ENCODE measurements around the gene HIP1R.
A peak's percentile ranks its signal among the peaks of the same experiment; 100 is the strongest.
"Not testable (repeated sequence)": the region's sequence is repeated elsewhere in the genome, so short reads cannot be mapped to it uniquely, and the experiment has no call there.

HIP1R gene, protein sequence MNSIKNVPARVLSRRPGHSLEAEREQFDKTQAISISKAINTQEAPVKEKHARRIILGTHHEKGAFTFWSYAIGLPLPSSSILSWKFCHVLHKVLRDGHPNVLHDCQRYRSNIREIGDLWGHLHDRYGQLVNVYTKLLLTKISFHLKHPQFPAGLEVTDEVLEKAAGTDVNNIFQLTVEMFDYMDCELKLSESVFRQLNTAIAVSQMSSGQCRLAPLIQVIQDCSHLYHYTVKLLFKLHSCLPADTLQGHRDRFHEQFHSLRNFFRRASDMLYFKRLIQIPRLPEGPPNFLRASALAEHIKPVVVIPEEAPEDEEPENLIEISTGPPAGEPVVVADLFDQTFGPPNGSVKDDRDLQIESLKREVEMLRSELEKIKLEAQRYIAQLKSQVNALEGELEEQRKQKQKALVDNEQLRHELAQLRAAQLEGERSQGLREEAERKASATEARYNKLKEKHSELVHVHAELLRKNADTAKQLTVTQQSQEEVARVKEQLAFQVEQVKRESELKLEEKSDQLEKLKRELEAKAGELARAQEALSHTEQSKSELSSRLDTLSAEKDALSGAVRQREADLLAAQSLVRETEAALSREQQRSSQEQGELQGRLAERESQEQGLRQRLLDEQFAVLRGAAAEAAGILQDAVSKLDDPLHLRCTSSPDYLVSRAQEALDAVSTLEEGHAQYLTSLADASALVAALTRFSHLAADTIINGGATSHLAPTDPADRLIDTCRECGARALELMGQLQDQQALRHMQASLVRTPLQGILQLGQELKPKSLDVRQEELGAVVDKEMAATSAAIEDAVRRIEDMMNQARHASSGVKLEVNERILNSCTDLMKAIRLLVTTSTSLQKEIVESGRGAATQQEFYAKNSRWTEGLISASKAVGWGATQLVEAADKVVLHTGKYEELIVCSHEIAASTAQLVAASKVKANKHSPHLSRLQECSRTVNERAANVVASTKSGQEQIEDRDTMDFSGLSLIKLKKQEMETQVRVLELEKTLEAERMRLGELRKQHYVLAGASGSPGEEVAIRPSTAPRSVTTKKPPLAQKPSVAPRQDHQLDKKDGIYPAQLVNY

DNA sequence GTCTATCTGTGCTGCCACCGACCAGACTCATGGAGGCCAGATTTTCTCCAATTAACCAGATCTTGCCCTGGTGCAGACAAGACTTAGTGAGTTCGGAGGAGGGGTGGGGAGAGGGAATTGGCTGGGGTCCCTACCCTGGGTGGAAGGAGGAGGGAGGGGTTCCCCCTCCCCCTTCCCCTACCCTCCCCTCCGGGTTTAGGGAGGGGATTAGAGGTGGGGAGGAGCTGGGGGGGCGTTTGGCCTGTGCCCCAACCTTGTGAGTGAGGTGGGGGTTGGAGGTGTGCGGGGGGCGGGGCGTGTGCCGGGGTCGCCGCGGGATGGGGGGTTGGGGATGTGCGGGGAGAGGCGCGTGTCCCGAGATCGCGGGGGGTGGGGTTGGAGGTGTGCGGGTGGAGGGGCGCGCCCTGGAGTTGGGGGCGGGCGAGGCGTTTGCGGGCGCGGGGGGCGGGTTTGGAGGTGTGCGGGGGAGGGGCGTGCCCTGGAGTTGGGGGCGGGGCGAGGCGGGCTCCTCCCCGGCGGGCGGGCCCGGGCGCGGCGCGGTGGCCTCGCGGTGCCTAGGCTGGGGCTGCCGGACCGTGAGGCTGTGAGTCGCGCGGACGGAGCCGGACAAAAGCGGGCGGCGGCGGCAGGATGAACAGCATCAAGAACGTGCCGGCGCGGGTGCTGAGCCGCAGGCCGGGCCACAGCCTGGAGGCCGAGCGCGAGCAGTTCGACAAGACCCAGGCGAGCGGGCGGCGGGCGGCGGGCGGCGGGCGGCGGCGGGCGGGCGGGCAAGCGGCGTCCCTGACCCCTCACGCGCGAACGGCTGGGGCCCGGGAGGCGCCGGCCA, at the start of gene HIP1R:
Gene HIP1R (plus strand): TSS at position 537 of the 829 bp plus-strand sequence. CDS start 94 bp downstream, at position 631.
- DNase-seq (ENCODE audit: low spot score): peak; percentile 47
- H3K4me1 Mint-ChIP-seq (ENCODE audit: low read depth): peaks cover 28% of the 10 kb centered on the region
- H3K36me3 Mint-ChIP-seq (ENCODE audit: low read depth): peaks cover 9% of the 10 kb centered on the region
- H3K27ac Mint-ChIP-seq: peak within 1 kb of the TSS; percentile 97
- H3K9me3 Mint-ChIP-seq: no peaks in the 10 kb centered on the region
- H3K27me3 Mint-ChIP-seq (ENCODE audit: low read depth): peaks cover 19% of the 10 kb centered on the region
- H3K4me3 Mint-ChIP-seq: peak within 1 kb of the TSS; percentile 95

DNA sequence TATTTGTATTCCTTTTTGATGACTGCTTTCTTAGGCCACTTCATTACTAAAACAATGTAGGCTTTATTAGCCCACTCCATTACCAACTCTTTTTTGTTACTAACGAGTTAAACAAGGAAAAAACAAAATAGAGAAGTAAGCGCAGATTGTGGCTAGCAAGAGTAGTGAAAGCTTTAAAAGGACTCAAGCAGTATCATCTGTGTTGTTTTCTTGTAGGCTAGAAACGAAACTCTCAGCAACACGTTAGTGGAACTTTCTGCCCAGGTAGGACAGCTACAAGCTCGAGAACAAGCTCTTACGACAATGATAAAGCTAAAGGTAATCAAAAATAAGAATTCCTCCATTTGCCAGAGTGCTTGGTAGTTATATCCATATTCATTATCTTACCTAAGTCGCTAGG, 49.8 kb upstream of the HIP1R start:
- Mint-ChIP-seq H3K9me3 (no peaks in the 10 kb centered on the region), H3K27ac (no peak overlapping the region), H3K27me3 (ENCODE audit: low read depth) (no peaks in the 10 kb centered on the region), H3K4me3 (no peak overlapping the region), H3K4me1 (ENCODE audit: low read depth) (no peaks in the 10 kb centered on the region), H3K36me3 (ENCODE audit: low read depth) (no peaks in the 10 kb centered on the region)
- DNase-seq (ENCODE audit: low spot score): no peak

DNA sequence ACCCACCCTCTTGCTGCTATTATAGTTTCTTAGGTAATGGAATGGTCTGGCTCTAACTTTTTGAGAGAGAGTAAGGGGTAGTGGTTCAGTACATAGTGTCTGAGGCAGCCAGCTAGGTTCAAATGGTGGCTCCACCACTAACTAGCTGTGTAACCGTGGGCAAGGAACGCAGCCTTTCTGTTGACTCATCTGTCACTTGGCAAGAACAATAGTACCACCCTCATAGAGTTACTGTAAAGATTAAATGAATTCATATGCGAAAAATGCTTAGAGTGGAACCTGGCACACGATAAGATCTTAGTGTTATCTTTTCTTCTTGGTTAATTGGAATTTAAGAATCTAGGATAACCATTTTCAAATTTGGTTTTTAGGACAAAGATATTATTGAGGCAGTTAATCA, 46.9 kb upstream of the HIP1R start:
- H3K27ac Mint-ChIP-seq: no peak overlapping the region
- DNase-seq (ENCODE audit: low spot score): no peak
- no peaks in the 10 kb centered on the region for H3K27me3 Mint-ChIP-seq (ENCODE audit: low read depth)
- H3K4me3 Mint-ChIP-seq: no peak overlapping the region
- no peaks in the 10 kb centered on the region for H3K4me1 Mint-ChIP-seq (ENCODE audit: low read depth)
- H3K36me3 Mint-ChIP-seq (ENCODE audit: low read depth): no peaks in the 10 kb centered on the region
- H3K9me3 Mint-ChIP-seq: no peaks in the 10 kb centered on the region

DNA sequence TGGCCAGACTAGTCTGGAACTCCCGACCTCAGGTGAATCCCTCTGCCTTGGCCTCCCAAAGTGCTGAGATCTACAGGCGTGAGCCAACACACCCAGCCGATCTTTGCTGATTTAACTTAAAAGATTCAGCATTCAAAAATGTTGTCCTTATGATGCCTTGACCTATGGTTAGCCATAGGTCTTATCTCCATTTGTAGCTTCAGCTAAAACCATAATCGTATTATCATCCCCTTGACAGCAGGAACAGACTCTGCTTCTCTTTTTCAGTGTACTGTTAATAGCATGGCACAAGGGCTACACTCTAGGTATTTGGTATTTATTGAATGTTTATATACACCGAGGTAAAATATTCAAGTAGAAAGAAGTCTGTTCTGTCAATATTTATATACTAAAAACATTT, 45.6 kb upstream of the HIP1R start:
- no peak for DNase-seq (ENCODE audit: low spot score)
- Mint-ChIP-seq H3K27me3 (ENCODE audit: low read depth) (peaks cover 2% of the 10 kb centered on the region), H3K36me3 (ENCODE audit: low read depth) (no peaks in the 10 kb centered on the region), H3K9me3 (no peaks in the 10 kb centered on the region), H3K27ac (no peak overlapping the region), H3K4me1 (ENCODE audit: low read depth) (peaks cover 4% of the 10 kb centered on the region), H3K4me3 (no peak overlapping the region)

DNA sequence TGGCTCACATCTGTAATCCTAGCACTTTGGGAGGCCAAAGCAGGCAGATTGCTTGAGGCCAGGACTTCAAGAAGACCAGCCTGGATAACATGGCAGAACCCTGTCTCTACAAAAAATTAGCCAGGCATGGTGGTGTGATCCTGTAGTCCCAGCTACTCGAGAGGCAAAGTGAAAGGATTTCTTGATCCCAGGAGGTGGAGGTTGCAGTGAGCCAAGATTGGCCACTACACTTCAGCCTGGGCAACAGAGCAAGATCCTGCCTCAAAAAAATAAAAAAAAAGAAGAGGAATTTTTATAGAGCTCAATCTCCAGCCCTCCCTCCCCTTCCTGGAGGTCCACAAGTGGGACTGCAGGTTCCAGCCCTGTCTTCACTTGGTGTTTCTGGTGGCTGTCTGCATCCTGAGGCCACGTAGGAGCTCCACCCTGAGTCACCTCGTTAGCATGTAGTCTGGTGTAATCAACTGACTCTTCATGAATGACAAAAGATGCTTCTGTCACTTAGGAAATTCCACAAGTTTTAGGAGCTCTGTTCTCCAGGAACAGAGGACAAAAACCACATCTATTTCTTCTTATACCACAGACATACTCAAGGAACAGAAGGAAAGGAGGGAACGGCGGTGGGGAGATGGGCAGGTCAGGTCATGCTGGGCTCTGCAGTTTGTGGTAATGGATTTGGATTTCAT, 44.7 kb upstream of the HIP1R start:
- no peak for DNase-seq (ENCODE audit: low spot score)
- no peak overlapping the region for H3K27ac Mint-ChIP-seq
- H3K4me3 Mint-ChIP-seq: no peak overlapping the region
- peaks cover 2% of the 10 kb centered on the region for H3K27me3 Mint-ChIP-seq (ENCODE audit: low read depth)
- no peaks in the 10 kb centered on the region for H3K9me3 Mint-ChIP-seq
- no peaks in the 10 kb centered on the region for H3K36me3 Mint-ChIP-seq (ENCODE audit: low read depth)
- H3K4me1 Mint-ChIP-seq (ENCODE audit: low read depth): peaks cover 4% of the 10 kb centered on the region

DNA sequence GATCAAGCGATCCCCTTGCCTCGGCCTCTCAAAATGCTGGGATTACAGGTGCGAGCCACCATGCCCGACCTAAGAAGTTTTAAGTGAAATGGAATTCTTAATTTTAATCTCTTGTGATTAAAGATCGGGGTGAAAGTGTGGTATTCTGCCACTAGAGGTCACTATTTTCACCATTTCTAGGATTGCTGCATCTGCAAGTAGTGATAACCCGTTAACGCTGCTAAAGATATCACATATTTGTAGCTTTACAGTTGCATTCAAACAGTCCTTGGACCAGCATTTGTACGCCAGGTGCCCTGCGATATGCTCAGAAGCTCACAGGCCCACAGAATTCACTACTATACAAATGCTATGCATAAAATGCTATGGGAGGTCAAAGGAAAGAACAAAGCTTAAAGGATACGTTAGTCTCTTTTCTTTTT, 41.6 kb upstream of the HIP1R start:
- no peak for DNase-seq (ENCODE audit: low spot score)
- H3K27ac Mint-ChIP-seq: no peak overlapping the region
- peaks cover 2% of the 10 kb centered on the region for H3K27me3 Mint-ChIP-seq (ENCODE audit: low read depth)
- peaks cover 4% of the 10 kb centered on the region for H3K4me1 Mint-ChIP-seq (ENCODE audit: low read depth)
- no peak overlapping the region for H3K4me3 Mint-ChIP-seq
- H3K9me3 Mint-ChIP-seq: no peaks in the 10 kb centered on the region
- no peaks in the 10 kb centered on the region for H3K36me3 Mint-ChIP-seq (ENCODE audit: low read depth)

DNA sequence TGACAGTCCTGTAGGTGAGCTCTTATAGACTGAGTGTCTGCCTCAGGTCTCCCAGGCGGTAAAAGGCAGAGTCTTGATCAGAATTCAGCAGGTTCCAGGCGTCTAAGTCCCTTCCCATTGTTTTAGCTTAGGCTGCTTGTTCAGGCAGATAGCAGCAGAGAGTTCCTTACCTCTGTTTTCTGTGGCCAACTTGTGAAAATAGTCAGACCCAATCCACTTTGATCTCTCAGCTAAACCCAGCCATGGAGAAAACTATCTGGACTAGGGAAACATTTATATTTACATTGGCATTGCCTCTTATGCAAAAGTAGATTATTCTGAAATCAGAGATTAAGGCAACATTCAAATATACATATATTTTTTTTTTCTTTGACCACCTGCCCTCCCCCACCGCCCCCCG, 39.5 kb upstream of the HIP1R start:
- Mint-ChIP-seq H3K27me3 (ENCODE audit: low read depth) (peaks cover 2% of the 10 kb centered on the region), H3K9me3 (no peaks in the 10 kb centered on the region), H3K4me1 (ENCODE audit: low read depth) (peaks cover 4% of the 10 kb centered on the region), H3K27ac (no peak overlapping the region), H3K36me3 (ENCODE audit: low read depth) (no peaks in the 10 kb centered on the region), H3K4me3 (no peak overlapping the region)
- no peak for DNase-seq (ENCODE audit: low spot score)

DNA sequence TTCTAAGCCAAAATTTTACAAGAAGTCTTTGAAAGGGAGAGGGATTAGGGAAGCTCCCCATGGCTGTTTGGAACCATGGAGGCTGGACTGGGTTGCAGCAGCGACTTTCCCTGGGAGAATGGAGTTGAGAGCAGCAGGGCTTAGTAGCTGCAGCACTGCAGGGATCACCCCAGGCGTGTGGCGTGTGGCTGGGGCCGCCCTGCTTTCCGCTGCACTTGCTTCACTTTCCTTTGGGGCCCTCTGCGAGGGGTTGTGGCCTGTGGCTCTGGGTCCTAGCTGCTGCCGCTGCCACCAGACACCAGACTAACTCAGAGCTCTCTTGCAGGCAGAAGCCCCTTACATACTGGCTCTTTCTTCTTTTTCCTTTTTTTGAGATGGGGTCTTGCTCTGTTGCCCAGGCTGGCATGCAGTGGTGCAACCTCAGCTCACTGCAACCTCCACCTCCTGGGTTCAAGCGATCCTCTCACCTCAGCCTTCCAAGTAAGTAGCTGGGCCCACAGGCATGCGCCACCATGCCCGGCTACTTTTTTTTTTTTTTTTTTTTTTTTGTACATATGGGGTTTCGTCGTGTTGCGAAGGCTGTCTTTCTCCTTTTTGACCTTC, 35.5 kb upstream of the HIP1R start:
- Mint-ChIP-seq H3K9me3 (no peaks in the 10 kb centered on the region), H3K4me3 (no peak overlapping the region), H3K27ac (no peak overlapping the region), H3K27me3 (ENCODE audit: low read depth) (no peaks in the 10 kb centered on the region), H3K4me1 (ENCODE audit: low read depth) (no peaks in the 10 kb centered on the region), H3K36me3 (ENCODE audit: low read depth) (no peaks in the 10 kb centered on the region)
- no peak for DNase-seq (ENCODE audit: low spot score)

DNA sequence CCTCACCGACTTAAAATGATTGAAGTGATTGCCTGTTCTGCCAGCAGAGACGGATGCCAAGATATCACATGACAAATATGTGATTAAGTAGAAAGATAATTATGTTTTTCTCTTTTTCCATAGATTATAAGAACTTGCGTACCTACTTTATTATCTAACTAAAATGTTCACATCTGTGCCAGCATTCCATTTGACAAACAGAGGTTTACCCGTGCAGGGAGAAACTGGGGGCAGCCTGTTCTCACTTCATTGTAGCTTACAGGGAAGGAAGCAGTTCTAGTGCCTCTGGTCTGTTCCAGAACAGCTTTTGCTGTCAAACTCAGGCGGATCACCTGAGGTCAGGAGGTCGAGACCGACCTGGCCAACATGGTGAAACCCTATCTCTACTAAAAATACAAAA, 31.3 kb upstream of the HIP1R start:
- Mint-ChIP-seq H3K36me3 (ENCODE audit: low read depth) (no peaks in the 10 kb centered on the region), H3K4me1 (ENCODE audit: low read depth) (no peaks in the 10 kb centered on the region), H3K4me3 (no peak overlapping the region), H3K27ac (no peak overlapping the region), H3K27me3 (ENCODE audit: low read depth) (no peaks in the 10 kb centered on the region), H3K9me3 (no peaks in the 10 kb centered on the region)
- DNase-seq (ENCODE audit: low spot score): no peak

DNA sequence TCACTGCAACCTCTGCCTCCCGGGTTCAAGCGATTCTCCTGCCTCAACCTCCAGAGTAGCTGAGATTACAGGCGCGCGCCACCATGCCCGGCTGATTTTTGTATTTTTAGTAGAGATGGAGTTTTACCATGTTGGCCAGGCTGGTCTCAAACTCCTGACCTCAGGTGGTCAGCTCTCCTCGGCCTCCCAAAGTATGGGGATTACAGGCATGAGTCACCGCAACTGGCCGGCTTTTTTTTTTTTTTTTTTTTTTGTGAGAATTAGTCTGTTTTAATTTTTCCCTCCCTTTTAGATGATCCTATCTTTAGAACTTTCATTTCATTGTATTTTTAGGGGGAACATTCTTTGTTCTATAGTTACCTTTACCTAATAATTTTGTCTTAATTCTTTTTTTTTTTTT, 30.3 kb upstream of the HIP1R start:
- not testable (repeated sequence) for H3K4me1 Mint-ChIP-seq (ENCODE audit: low read depth); H3K36me3 Mint-ChIP-seq (ENCODE audit: low read depth); DNase-seq (ENCODE audit: low spot score); H3K4me3 Mint-ChIP-seq; H3K27me3 Mint-ChIP-seq (ENCODE audit: low read depth); H3K27ac Mint-ChIP-seq; H3K9me3 Mint-ChIP-seq

DNA sequence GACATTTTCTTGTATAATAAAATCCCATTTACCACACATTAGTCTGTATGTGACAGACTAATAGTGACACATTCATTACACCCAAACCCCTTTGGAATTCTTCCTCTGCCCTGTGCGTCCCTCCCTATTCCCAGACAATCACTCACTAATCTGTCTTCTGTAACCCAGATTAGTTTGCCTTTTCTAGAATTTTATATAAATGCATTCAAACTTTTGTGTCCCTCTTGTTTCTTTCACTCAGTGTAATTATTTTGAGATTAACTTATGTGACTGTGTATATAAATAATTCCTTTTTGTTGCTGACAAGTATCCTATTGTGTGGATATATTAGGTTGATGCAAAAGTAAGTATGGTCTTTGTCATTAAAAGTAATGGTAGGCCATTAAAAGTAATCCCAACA, 27.6 kb upstream of the HIP1R start:
- H3K27me3 Mint-ChIP-seq (ENCODE audit: low read depth): no peaks in the 10 kb centered on the region
- no peaks in the 10 kb centered on the region for H3K9me3 Mint-ChIP-seq
- peaks cover 1% of the 10 kb centered on the region for H3K4me1 Mint-ChIP-seq (ENCODE audit: low read depth)
- DNase-seq (ENCODE audit: low spot score): no peak
- no peaks in the 10 kb centered on the region for H3K36me3 Mint-ChIP-seq (ENCODE audit: low read depth)
- H3K27ac Mint-ChIP-seq: no peak overlapping the region
- H3K4me3 Mint-ChIP-seq: no peak overlapping the region

DNA sequence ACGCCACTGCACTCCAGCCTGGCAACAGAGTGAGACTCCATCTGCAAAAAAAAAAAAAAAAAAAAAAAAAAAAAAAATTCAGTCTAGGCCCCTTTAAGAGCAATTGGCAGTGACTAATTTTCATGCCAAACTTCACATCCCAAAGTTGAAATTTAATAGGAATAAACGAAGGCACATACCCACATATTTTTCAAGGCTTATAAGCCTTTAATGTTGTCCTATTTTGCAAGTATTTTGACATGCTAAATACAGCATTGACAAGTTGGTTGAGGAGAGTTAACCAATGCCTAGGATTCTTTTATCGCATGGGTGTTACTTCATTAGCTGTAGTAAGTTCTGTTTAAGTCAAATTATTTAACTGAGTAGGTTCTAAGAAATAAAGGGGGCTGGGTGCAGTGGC, 23.5 kb upstream of the HIP1R start:
- Mint-ChIP-seq H3K4me3 (no peak overlapping the region), H3K27ac (no peak overlapping the region), H3K4me1 (ENCODE audit: low read depth) (peaks cover 1% of the 10 kb centered on the region), H3K9me3 (no peaks in the 10 kb centered on the region), H3K27me3 (ENCODE audit: low read depth) (no peaks in the 10 kb centered on the region), H3K36me3 (ENCODE audit: low read depth) (no peaks in the 10 kb centered on the region)
- no peak for DNase-seq (ENCODE audit: low spot score)

DNA sequence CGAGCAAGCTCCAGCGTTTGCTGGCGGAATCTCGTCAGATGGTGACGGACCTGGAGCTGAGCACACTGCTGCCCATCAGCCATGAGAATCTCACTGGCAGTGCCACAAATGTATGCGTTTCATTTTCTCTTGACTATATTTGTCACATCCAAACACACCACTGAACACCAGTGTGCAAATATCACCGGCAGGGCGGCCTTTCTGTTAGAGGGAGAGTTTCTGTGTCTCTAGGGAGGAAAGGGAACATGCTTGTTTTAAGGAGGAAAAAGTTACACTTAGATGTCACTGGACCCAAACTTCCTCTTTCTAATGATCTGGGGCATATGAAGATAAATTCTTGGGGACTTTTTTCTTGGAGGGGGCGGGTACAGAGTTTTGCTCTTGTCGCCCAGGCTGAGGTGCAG, 21.9 kb upstream of the HIP1R start:
- no peak overlapping the region for H3K27ac Mint-ChIP-seq
- H3K4me1 Mint-ChIP-seq (ENCODE audit: low read depth): peaks cover 1% of the 10 kb centered on the region
- H3K4me3 Mint-ChIP-seq: no peak overlapping the region
- no peaks in the 10 kb centered on the region for H3K27me3 Mint-ChIP-seq (ENCODE audit: low read depth)
- H3K9me3 Mint-ChIP-seq: no peaks in the 10 kb centered on the region
- H3K36me3 Mint-ChIP-seq (ENCODE audit: low read depth): no peaks in the 10 kb centered on the region
- no peak for DNase-seq (ENCODE audit: low spot score)
